GM23338 (cell line): ENCODE measurements around the gene CPNE7. TPM values are rescaled to one million over a fixed set of nuclear protein-coding genes. Genes with fewer than 3 reads are reported as not detected.

ENCODE experiments used
- ATAC-seq: fragments of 200-7000 bp; cut with Tn5 transposase; 3 replicates; pipeline ENCODE4 v1.9.1; 2020
- DNase-seq: peaks from one replicate; pipeline ENCODE4 v3.0.0-alpha.2; 2015; ENCODE audit warnings: low spot score
- H2AFZ ChIP-seq: fragments of 200-600 bp; sonication (generic); 2 replicates; pipeline ENCODE4 v1.8.0; 2016; ENCODE audit warnings: antibody characterized with exemption, mild to moderate bottlenecking, moderate library complexity
- H3F3A ChIP-seq: fragments of 200-600 bp; sonication (generic); replicated peaks from 2 replicates; pipeline ENCODE4 v1.8.0; 2017; ENCODE audit warnings: antibody characterized with exemption, mixed run types, low read depth
- H3K27ac ChIP-seq: fragments of 200-600 bp; sonication (generic); 2 replicates; pipeline ENCODE4 v1.6.1; 2016; ENCODE audit warnings: low read depth
- H3K27me3 ChIP-seq: fragments of 200-600 bp; sonication (generic); 2 replicates; pipeline ENCODE4 v1.8.0; 2016; ENCODE audit warnings: mild to moderate bottlenecking, mixed run types, moderate library complexity; ENCODE audit not compliant: insufficient read depth
- H3K36me3 ChIP-seq: fragments of 200-600 bp; sonication (generic); 2 replicates; pipeline ENCODE4 v1.8.0; 2016; ENCODE audit warnings: mild to moderate bottlenecking; ENCODE audit not compliant: insufficient read depth
- H3K4me1 ChIP-seq: fragments of 200-600 bp; sonication (generic); 2 replicates; pipeline ENCODE4 v1.8.0; 2016; ENCODE audit warnings: mild to moderate bottlenecking, moderate library complexity; ENCODE audit not compliant: insufficient read depth
- H3K4me2 ChIP-seq: fragments of 200-600 bp; sonication (generic); 2 replicates; pipeline ENCODE4 v1.7.1; 2017; ENCODE audit warnings: mixed run types
- H3K4me3 ChIP-seq: fragments of 200-600 bp; sonication (generic); 2 replicates; pipeline ENCODE4 v1.6.1; 2016; ENCODE audit warnings: mixed run types
- H3K79me2 ChIP-seq: fragments of 200-600 bp; sonication (generic); replicated peaks from 2 replicates; pipeline ENCODE4 v1.8.0; 2017; ENCODE audit warnings: mild to moderate bottlenecking; ENCODE audit not compliant: insufficient read depth
- H3K9me2 ChIP-seq: fragments of 200-600 bp; sonication (generic); 2 replicates; pipeline ENCODE4 v1.8.0; 2017; ENCODE audit not compliant: insufficient read depth
- H4K20me1 ChIP-seq: fragments of 200-600 bp; sonication (generic); replicated peaks from 2 replicates; pipeline ENCODE4 v1.8.0; 2017; ENCODE audit warnings: mild to moderate bottlenecking; ENCODE audit not compliant: insufficient read depth
- H3K27ac Mint-ChIP-seq: 2 replicates; pipeline ENCODE4 v1.8.0; 2020; ENCODE audit warnings: inconsistent platforms, mild to moderate bottlenecking, moderate library complexity, mixed read lengths
- H3K27me3 Mint-ChIP-seq: 3 replicates; pipeline ENCODE4 v1.8.0; 2022; ENCODE audit warnings: low read depth, mild to moderate bottlenecking, moderate library complexity, mixed read lengths, inconsistent platforms; ENCODE audit not compliant: insufficient read depth, poor library complexity
- H3K36me3 Mint-ChIP-seq: 3 replicates; pipeline ENCODE4 v1.8.0; 2021; ENCODE audit warnings: low read depth, mild to moderate bottlenecking, inconsistent platforms, moderate library complexity, mixed read lengths
- H3K4me1 Mint-ChIP-seq: 3 replicates; pipeline ENCODE4 v1.8.0; 2020; ENCODE audit warnings: mild to moderate bottlenecking, inconsistent platforms, mixed read lengths
- H3K4me3 Mint-ChIP-seq: 3 replicates; pipeline ENCODE4 v1.8.0; 2021; ENCODE audit warnings: moderate library complexity, mild to moderate bottlenecking, inconsistent platforms, mixed read lengths
- H3K9me3 Mint-ChIP-seq: 3 replicates; pipeline ENCODE4 v1.8.0; 2020; ENCODE audit warnings: moderate library complexity, mild to moderate bottlenecking, inconsistent platforms, mixed read lengths
- CTCF ChIP-seq, 2 experiments: fragments of 200-600 bp in 1 of 2; sonication (generic) in 1 of 2; conservative IDR thresholded peaks; 2 replicates each; pipeline versions ENCODE4 v1.5.1 to v1.6.1; 2016 to 2017; ENCODE audit warnings: antibody characterized with exemption in 2 of 2, low read depth in 2 of 2, mild to moderate bottlenecking in 2 of 2, moderate library complexity in 1 of 2
- EZH2 ChIP-seq: fragments of 200-600 bp; sonication (generic); IDR thresholded peaks from one replicate; pipeline ENCODE4 v1.8.0; 2017; ENCODE audit warnings: antibody characterized with exemption, mild to moderate bottlenecking, low read depth; ENCODE audit not compliant: unreplicated experiment
- JUNB ChIP-seq: IDR thresholded peaks from one replicate; pipeline ENCODE4 v1.6.1; 2016; ENCODE audit warnings: antibody characterized with exemption; ENCODE audit not compliant: unreplicated experiment
- ZNF462 ChIP-seq: fragments of 250-450 bp; sonication (Bioruptor Pico); IDR thresholded peaks from 2 replicates; pipeline ENCODE4 v1.5.0; 2020; ENCODE audit warnings: mild to moderate bottlenecking, moderate library complexity
- polyA plus RNA-seq: library from polyadenylated mRNA; unstranded; fragments of >200 nt; fragmentation: Nextera tagmentation; extraction: Ambion mirVana; gene quantifications from 2 replicates; pipeline ENCODE4 v1.2.1, GENCODE V29; 2016
- total RNA-seq: library from RNA; depleted of rRNA; stranded (reverse); fragments of >200 nt; shearing (Covaris generic); gene quantifications from 2 replicates; pipeline ENCODE4 v1.2.3, GENCODE V29; 2014

CPNE7 gene
- total and polyA plus RNA-seq, 2 experiments from 2014 or later = 11.2 to 15.7 TPM

DNA sequence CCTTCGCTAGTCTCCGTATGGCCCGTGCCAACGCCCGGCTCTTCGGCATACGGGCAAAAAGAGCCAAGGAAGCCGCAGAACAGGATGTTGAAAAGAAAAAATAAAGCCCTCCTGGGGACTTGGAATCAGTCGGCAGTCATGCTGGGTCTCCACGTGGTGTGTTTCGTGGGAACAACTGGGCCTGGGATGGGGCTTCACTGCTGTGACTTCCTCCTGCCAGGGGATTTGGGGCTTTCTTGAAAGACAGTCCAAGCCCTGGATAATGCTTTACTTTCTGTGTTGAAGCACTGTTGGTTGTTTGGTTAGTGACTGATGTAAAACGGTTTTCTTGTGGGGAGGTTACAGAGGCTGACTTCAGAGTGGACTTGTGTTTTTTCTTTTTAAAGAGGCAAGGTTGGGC lies 12.6 kb upstream of the CPNE7 start (continued):
- TF ChIP-seq ZNF462 (CRISPR knock-in tag) (no peak), EZH2 (no peak), CTCF (conservative IDR thresholded peaks at IDR 0.05; ENCODE audit: low read depth in 2 of 2) (no peak)

DNA sequence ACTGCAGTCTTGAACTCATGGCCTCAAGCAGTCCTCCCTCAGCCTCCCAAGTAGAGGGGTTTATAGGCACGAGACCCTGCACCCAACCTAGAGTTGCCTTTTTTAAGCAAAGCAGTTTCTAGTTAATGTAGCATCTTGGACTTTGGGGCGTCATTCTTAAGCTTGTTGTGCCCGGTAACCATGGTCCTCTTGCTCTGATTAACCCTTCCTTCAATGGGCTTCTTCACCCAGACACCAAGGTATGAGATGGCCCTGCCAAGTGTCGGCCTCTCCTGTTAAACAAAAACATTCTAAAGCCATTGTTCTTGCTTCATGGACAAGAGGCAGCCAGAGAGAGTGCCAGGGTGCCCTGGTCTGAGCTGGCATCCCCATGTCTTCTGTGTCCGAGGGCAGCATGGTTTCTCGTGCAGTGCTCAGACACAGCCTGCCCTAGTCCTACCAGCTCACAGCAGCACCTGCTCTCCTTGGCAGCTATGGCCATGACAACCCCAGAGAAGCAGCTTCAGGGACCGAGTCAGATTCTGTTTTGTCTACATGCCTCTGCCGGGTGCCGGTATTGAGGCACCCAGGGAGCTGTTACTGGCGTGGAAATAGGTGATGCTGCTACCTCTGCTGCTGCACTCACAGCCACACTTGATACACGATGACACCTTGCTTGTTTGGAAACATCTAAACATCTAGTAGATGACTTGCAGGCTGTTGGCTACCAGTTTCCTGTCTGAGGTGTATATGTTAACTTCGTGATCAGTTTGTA lies 11.7 kb upstream of the CPNE7 start:
- H3K9me3 Mint-ChIP-seq = peaks cover 12% of the 10 kb centered on the region; the same call in 1 of the 3 replicates
- peaks cover 29% of the 10 kb centered on the region for H3K36me3 ChIP-seq
- no peaks in the 10 kb centered on the region for H3K9me2 ChIP-seq
- peaks cover 7% of the 10 kb centered on the region for H3K27me3 ChIP-seq
- DNase-seq (no peak), ATAC-seq (no peak)
- H3K27me3 Mint-ChIP-seq = peaks cover 49% of the 10 kb centered on the region
- no peak for TF ChIP-seq JUNB
- H3K4me1 ChIP-seq = peaks cover 31% of the 10 kb centered on the region
- peaks cover 24% of the 10 kb centered on the region for H4K20me1 ChIP-seq
- H3K4me3 ChIP-seq = peak overlapping the region; percentile 99
- H3K4me2 ChIP-seq = peak overlapping the region; percentile 99
- H3K27ac ChIP-seq = peak overlapping the region; percentile 92
- H3F3A ChIP-seq = peaks cover 67% of the 10 kb centered on the region
- H2AFZ ChIP-seq = no peak overlapping the region
- H3K79me2 ChIP-seq = peaks cover 32% of the 10 kb centered on the region
- H3K4me1 Mint-ChIP-seq = peaks cover 41% of the 10 kb centered on the region
- H3K36me3 Mint-ChIP-seq = peaks cover 50% of the 10 kb centered on the region
- peak overlapping the region; percentile 72 for H3K4me3 Mint-ChIP-seq
- peak overlapping the region; percentile 92 for H3K27ac Mint-ChIP-seq
